GM19463 (cell line): Measurements from ENCODE around the gene C1orf115.
A peak's percentile ranks its signal among the peaks of the same experiment; 100 is the strongest.
"Not testable (repeated sequence)": the region's sequence is repeated elsewhere in the genome, so short reads cannot be mapped to it uniquely, and the experiment has no call there.

Experiments used
- ATAC-seq: cut with Tn5 transposase; IDR thresholded peaks from one replicate; pipeline ENCODE4 v1.9.1; 2021; ENCODE audit warnings: mild to moderate bottlenecking, moderate library complexity; ENCODE audit not compliant: unreplicated experiment

C1orf115 gene

GRCh38 chr1:220690140-220691052 is at the start of gene C1orf115:
Gene C1orf115, plus strand, starts transcription at chr1:220690363. Its CDS starts 40 bp downstream, at chr1:220690403.
- peak; percentile 96 for ATAC-seq

- no peak for ATAC-seq
Measured at GRCh38 chr1:220642285-220642684, 47.9 kb upstream of the C1orf115 start.

GRCh38 chr1:220652995-220653394 is 37.2 kb upstream of the C1orf115 start:
- ATAC-seq = no peak

- ATAC-seq = peak; percentile 91
Measured at GRCh38 chr1:220655509-220655908, 34.7 kb upstream of the C1orf115 start.

- ATAC-seq = peak; percentile 8
Measured at GRCh38 chr1:220655961-220656740, 34.0 kb upstream of the C1orf115 start.

GRCh38 chr1:220666349-220666748 is 23.8 kb upstream of the C1orf115 start:
- ATAC-seq = no peak

GRCh38 chr1:220669005-220669404 is 21.2 kb upstream of the C1orf115 start:
- ATAC-seq = no peak

- ATAC-seq = no peak
Measured at GRCh38 chr1:220670365-220670764, 19.8 kb upstream of the C1orf115 start.

- ATAC-seq = no peak
Measured at GRCh38 chr1:220673921-220674320, 16.2 kb upstream of the C1orf115 start.

- ATAC-seq = no peak
Measured at GRCh38 chr1:220677251-220677650, 12.9 kb upstream of the C1orf115 start.

GRCh38 chr1:220680085-220680687 is 10.0 kb upstream of the C1orf115 start:
- ATAC-seq = peak; percentile 92

- no peak for ATAC-seq
Measured at GRCh38 chr1:220681220-220681880, 8.8 kb upstream of the C1orf115 start.

GRCh38 chr1:220682901-220683576 is 7.1 kb upstream of the C1orf115 start:
- ATAC-seq = no peak

GRCh38 chr1:220683716-220684115 is 6.4 kb upstream of the C1orf115 start:
- ATAC-seq = not testable (repeated sequence)

- ATAC-seq = no peak
Measured at GRCh38 chr1:220684890-220685289, 5.3 kb upstream of the C1orf115 start.

GRCh38 chr1:220685879-220686278 is 4.3 kb upstream of the C1orf115 start:
- no peak for ATAC-seq

- no peak for ATAC-seq
Measured at GRCh38 chr1:220687809-220688208, 2.4 kb upstream of the C1orf115 start.

GRCh38 chr1:220689666-220690065 is 497 bp upstream of the C1orf115 start:
- no peak for ATAC-seq

GRCh38 chr1:220691053-220691684 is 1.0 kb downstream of the C1orf115 start:
- no peak for ATAC-seq
